K562 (cell line): ENCODE data around the gene CNTROB. TPM values are rescaled to one million over a fixed set of nuclear protein-coding genes. Genes with fewer than 3 reads are reported as not detected.

Source experiments
- ATAC-seq: fragments of 200-7000 bp; cut with Tn5 transposase; 3 replicates; pipeline ENCODE4 v1.9.1; 2020; ENCODE audit warnings: moderate library complexity
- BruUV-seq: library from RNA; stranded (reverse); fragments of 400-500 nt; replicated peaks from 2 replicates; lab custom pipeline; 2021; lab: Mats Ljungman, UMichigan
- CTCF ChIA-PET: fragments of 300-600 bp; formaldehyde crosslinking; extraction: SDS; loops from one replicate; lab custom pipeline; 2021; ENCODE audit warnings: low intra/inter-chr PET ratio; lab: Yijun Ruan, JAX
- POLR2A ChIA-PET: fragments of 300-600, 350-650 bp; sonication (Branson Sonifier 250); formaldehyde crosslinking; extraction: SDS; loops from one replicate; lab custom pipeline; 2021; ENCODE audit warnings: antibody characterized with exemption, inconsistent platforms; lab: Yijun Ruan, JAX
- DNase-seq, 4 experiments: peaks; one replicate each; pipeline versions ENCODE4 v3.0.0 to v3.0.0-alpha.2; 2011 to 2018; ENCODE audit warnings: low spot score in 3 of 4, mixed read lengths in 3 of 4; ENCODE audit errors: extremely low read depth in 1 of 4
- FAIRE-seq: peaks from 2 replicates; lab custom pipeline; 2011; peaks lifted over from hg19 to GRCh38; lab: Jason Lieb, UNC
- H2AFZ ChIP-seq: 2 replicates; pipeline ENCODE4 v1.6.0; 2011; ENCODE audit warnings: low read depth, low read length, control low read depth, inconsistent platforms
- H3K27ac ChIP-seq: fragments of 200-600 bp; 3 replicates; pipeline ENCODE4 v1.8.0; 2011; ENCODE audit warnings: low read depth, mild to moderate bottlenecking, control low read depth, inconsistent platforms, low read length, moderate library complexity, mixed read lengths; ENCODE audit errors: extremely low read depth
- H3K27me3 ChIP-seq, 2 experiments: fragments of 300-600 bp in 1 of 2; 2 replicates in 1 of 2; 3 replicates in 1 of 2; pipeline versions ENCODE4 v1.6.0 to v1.8.0; 2011; ENCODE audit warnings: inconsistent platforms in 2 of 2, low read length in 2 of 2, mild to moderate bottlenecking in 1 of 2, mixed read lengths in 1 of 2, moderate library complexity in 1 of 2; ENCODE audit not compliant: control insufficient read depth in 2 of 2, insufficient read depth in 2 of 2
- H3K36me3 ChIP-seq: fragments of 300-600 bp; 3 replicates; pipeline ENCODE4 v1.8.0; 2011; ENCODE audit warnings: mild to moderate bottlenecking, low read length, inconsistent platforms; ENCODE audit not compliant: control insufficient read depth, insufficient read depth
- H3K4me1 ChIP-seq, 2 experiments: fragments of 200-600 bp in 1 of 2; replicated peaks in 1 of 2; 2 replicates in 1 of 2; 3 replicates in 1 of 2; pipeline versions ENCODE4 v1.5.1 to v1.8.0; 2011; ENCODE audit warnings: inconsistent platforms in 2 of 2, low read length in 2 of 2, mild to moderate bottlenecking in 1 of 2, mixed read lengths in 1 of 2, moderate library complexity in 1 of 2; ENCODE audit not compliant: control insufficient read depth in 2 of 2, insufficient read depth in 2 of 2
- H3K4me2 ChIP-seq: 2 replicates; pipeline ENCODE4 v1.6.1; 2011; ENCODE audit warnings: low read length, control low read depth, inconsistent platforms, mixed read lengths; ENCODE audit not compliant: insufficient read depth
- H3K4me3 ChIP-seq: fragments of 200-600 bp; sonication (generic), shearing (Covaris generic); 2 replicates; pipeline ENCODE4 v1.5.1; 2016; ENCODE audit warnings: control low read depth, inconsistent platforms
- H3K79me2 ChIP-seq: fragments of 200-600 bp; 3 replicates; pipeline ENCODE4 v1.8.0; 2011; ENCODE audit warnings: low read length, inconsistent platforms; ENCODE audit not compliant: control insufficient read depth, insufficient read depth
- H3K9ac ChIP-seq, 2 experiments: 2 replicates each; pipeline versions ENCODE4 v1.6.0 to v1.6.1; 2011; ENCODE audit warnings: low read depth in 2 of 2, low read length in 2 of 2, control low read depth in 1 of 2, inconsistent platforms in 1 of 2, mild to moderate bottlenecking in 1 of 2, mixed read lengths in 1 of 2; ENCODE audit not compliant: insufficient read depth in 1 of 2
- H3K9me1 ChIP-seq: one replicate; pipeline ENCODE4 v1.6.0; 2011; ENCODE audit warnings: inconsistent platforms, mild to moderate bottlenecking, low read length, moderate library complexity; ENCODE audit not compliant: control insufficient read depth, insufficient read depth
- H3K9me3 ChIP-seq: replicated peaks from 2 replicates; pipeline ENCODE4 v1.5.1; 2011; ENCODE audit warnings: low read depth, low read length, inconsistent platforms; ENCODE audit not compliant: control insufficient read depth, insufficient read depth
- H4K20me1 ChIP-seq: replicated peaks from 2 replicates; pipeline ENCODE4 v1.6.1; 2011; ENCODE audit warnings: low read length, inconsistent platforms, mixed read lengths; ENCODE audit not compliant: control insufficient read depth, insufficient read depth
- ATF3 ChIP-seq, 2 experiments: fragments of 450-650 bp in 1 of 2; sonication (generic) in 1 of 2; formaldehyde crosslinking in 1 of 2; IDR thresholded peaks in 1 of 2; conservative IDR thresholded peaks in 1 of 2; 2 replicates each; pipeline versions ENCODE4 v1.6.1 to v1.8.1; 2016 to 2023; ENCODE audit warnings: mild to moderate bottlenecking in 2 of 2, moderate library complexity in 2 of 2, inconsistent platforms in 1 of 2, missing genetic modification reagents in 1 of 2
- CBFA2T2 ChIP-seq: fragments of 450-650 bp; conservative IDR thresholded peaks from 2 replicates; pipeline ENCODE4 v1.6.1; 2017; ENCODE audit warnings: mild to moderate bottlenecking
- EWSR1 ChIP-seq: fragments of 450-650 bp; IDR thresholded peaks from 2 replicates; pipeline ENCODE4 v1.6.1; 2018; ENCODE audit warnings: borderline replicate concordance, mild to moderate bottlenecking, low read depth, moderate library complexity; ENCODE audit not compliant: partially characterized antibody
- KDM5B ChIP-seq: fragments of 200-600 bp; sonication (generic); IDR thresholded peaks from 2 replicates; pipeline ENCODE4 v1.6.1; 2012; ENCODE audit warnings: low read depth, mild to moderate bottlenecking, moderate library complexity, low read length, control low read depth, inconsistent platforms; ENCODE audit not compliant: insufficient replicate concordance
- NCOA1 ChIP-seq: fragments of 450-650 bp; IDR thresholded peaks from 2 replicates; pipeline ENCODE4 v1.6.1; 2016; ENCODE audit warnings: low read depth
- STAT5A ChIP-seq: IDR thresholded peaks from 2 replicates; pipeline ENCODE4 v1.6.1; 2012; ENCODE audit warnings: low read length, inconsistent platforms, borderline replicate concordance
- ZNF143 ChIP-seq: sonication (generic); formaldehyde crosslinking; IDR thresholded peaks from 2 replicates; pipeline ENCODE4 v1.9.0; 2022; ENCODE audit warnings: mild to moderate bottlenecking, missing genetic modification reagents
- ZNF175 ChIP-seq: fragments of 200-800 bp; sonication (Bioruptor generic); IDR thresholded peaks from 2 replicates; pipeline ENCODE4 v1.6.1; 2016; ENCODE audit warnings: low read depth, mild to moderate bottlenecking, missing genetic modification characterization, missing compliant biosample characterization
- ZNF668 ChIP-seq: fragments of 250-450 bp; sonication (Bioruptor Pico); IDR thresholded peaks from 2 replicates; pipeline ENCODE4 v1.8.0; 2022; ENCODE audit warnings: mild to moderate bottlenecking, inconsistent platforms
- WGBS: fragments of 100-300 bp; shearing (Covaris generic); methylation state at CpG from one replicate; pipeline ENCODE4 v1.1.6; 2016; ENCODE audit warnings: low coverage, mixed read lengths; ENCODE audit not compliant: insufficient coverage; ENCODE audit errors: missing lambda C conversion rate; 5-methylcytosine and 5-hydroxymethylcytosine counted together
- in situ Hi-C: fragments of 300-500 bp; cut with MboI; formaldehyde crosslinking; loops from 4 replicates; pipeline ENCODE4 v1.15.0; 2018; ENCODE audit warnings: inconsistent platforms, mixed read lengths
- intact Hi-C: fragments of 100-400 bp; cut with micrococcal nuclease; formaldehyde crosslinking; loops from 2 replicates; pipeline ENCODE4 v1.14.2; 2022
- polyA plus RNA-seq, 8 experiments: library from polyadenylated mRNA; depleted of rRNA in 4 of 8; stranded (reverse) in 5 of 8; unstranded in 3 of 8; fragments of >200 nt; fragmentation: Nextera tagmentation in 2 of 8; fragmentation: Illumina TruSeq in 1 of 8; extraction: Ambion mirVana in 2 of 8; extraction: Trizol in 1 of 8; gene quantifications; 2 replicates each; pipeline versions ENCODE4 v1.2.1 to v1.2.3, GENCODE V29; 2011 to 2014; ENCODE audit warnings: inconsistent platforms in 1 of 8, missing spikeins in 1 of 8
- total RNA-seq, 7 experiments: library from RNA; depleted of rRNA in 6 of 7; stranded (reverse); fragments of >200 nt in 6 of 7; fragmentation: Illumina TruSeq in 2 of 7; extraction: Trizol in 2 of 7; gene quantifications; 2 replicates each; pipeline versions ENCODE4 v1.2.1 to v1.2.3, GENCODE V29; 2011 to 2021; ENCODE audit warnings: low replicate concordance in 1 of 7
- TF ChIP-seq, protein P1 (sequence below): fragments of 450-650 bp; IDR thresholded peaks from 2 replicates; pipeline ENCODE4 v1.7.0; 2016; ENCODE audit warnings: borderline replicate concordance

CNTROB gene
- total and polyA plus RNA-seq, 9 of the 15 experiments (the other 6 are each of a cell fraction or from before 2014, with no cell fraction given) = 1.9 to 33.3 (median 23.0) TPM

- no peak for FAIRE-seq
- Histone ChIP-seq H3K27me3 (no peaks in the 10 kb centered on the region), H3K27ac (peak overlapping the region; percentile 74), H3K4me1 (peaks cover 10 to 12% of the 10 kb centered on the region in 2 experiments; a peak in 3 of 5 replicates), H3K9ac (peak overlapping the region; percentile 94 to 99)
- WGBS = 42% methylated on average over 12 of the region's 20 CpGs
- CTCF ChIA-PET = no interaction called here
- ATAC-seq = no peak
- TF ChIP-seq KDM5B = peak; percentile 2
- TF ChIP-seq NCOA1 = no peak
- TF ChIP-seq, all 486 proteins: peak for 1
- in situ Hi-C loops (no loop called here), intact Hi-C loops (no loop called here)
- no peaks in the 10 kb centered on the region for H3K9me3 ChIP-seq
- H4K20me1 ChIP-seq = no peaks in the 10 kb centered on the region; the same call in 1 of the 2 replicates
- H3K4me3 ChIP-seq = peak overlapping the region; percentile 87
- peak overlapping the region; percentile 100 for H3K4me2 ChIP-seq
- no peaks in the 10 kb centered on the region for H3K9me1 ChIP-seq
- TSS peak; percentile 86 for BruUV-seq
- peak overlapping the region; percentile 89; the same call in 1 of the 2 replicates for H2AFZ ChIP-seq
- H3K79me2 ChIP-seq = peaks cover 38% of the 10 kb centered on the region
- no peak for DNase-seq
- peaks cover 21% of the 10 kb centered on the region; the same call in 1 of the 3 replicates for H3K36me3 ChIP-seq
- POLR2A ChIA-PET = interaction anchor here (0.5 to 2.6 kb wide), 8 partner anchors 10 to 244 kb away, joined by 3 to 14 read pairs (median 4); partner anchors contain the start of gene TP53
Measured at GRCh38 chr17:7930841-7931631, 970 bp upstream of the CNTROB start.

- Histone ChIP-seq H3K79me2 (peaks cover 38% of the 10 kb centered on the region), H3K4me2 (peak overlapping the region; percentile 100), H4K20me1 (no peaks in the 10 kb centered on the region; the same call in 1 of the 2 replicates), H3K9me3 (no peaks in the 10 kb centered on the region), H3K4me3 (peak overlapping the region; percentile 87), H3K27me3 (no peaks in the 10 kb centered on the region), H3K27ac (peak overlapping the region; percentile 100), H3K36me3 (peaks cover 35% of the 10 kb centered on the region; the same call in 2 of the 3 replicates), H3K9ac (peak overlapping the region; percentile 92 to 99), H3K4me1 (peaks cover 10 to 12% of the 10 kb centered on the region in 2 experiments; a peak in 3 of 5 replicates), H2AFZ (peak overlapping the region; percentile 95), H3K9me1 (no peaks in the 10 kb centered on the region)
- ATAC-seq (peak; percentile 57), FAIRE-seq (peak; percentile 56), DNase-seq (peak in 2 of 4 experiments; percentile 30 to 47)
- BruUV-seq = TSS peak; percentile 81
- WGBS = 1% methylated on average over 17 of the region's 17 CpGs
- in situ Hi-C loops = no loop called here
- CTCF ChIA-PET = interaction anchor here (0.7 kb wide), 1 partner anchor 58 kb away, joined by 5 read pairs; no protein-coding TSS in a partner anchor
- intact Hi-C loops = no loop called here
- POLR2A ChIA-PET = interaction anchor here (0.6 to 2.6 kb wide), 14 partner anchors 9 to 1217 kb away, joined by 3 to 14 read pairs (median 3); partner anchors contain the start of gene RNF227
- TF ChIP-seq ZNF668 (CRISPR knock-in tag) (no peak), EWSR1 (no peak), ZNF175 (CRISPR knock-in tag) (no peak), ZNF143 (no peak), STAT5A (no peak), ATF3 (IDR thresholded peaks at IDR 0.05) (no peak), ATF3 (CRISPR knock-in tag; conservative IDR thresholded peaks at IDR 0.05) (no peak), CBFA2T2 (no peak)
- TF ChIP-seq, protein P1, sequence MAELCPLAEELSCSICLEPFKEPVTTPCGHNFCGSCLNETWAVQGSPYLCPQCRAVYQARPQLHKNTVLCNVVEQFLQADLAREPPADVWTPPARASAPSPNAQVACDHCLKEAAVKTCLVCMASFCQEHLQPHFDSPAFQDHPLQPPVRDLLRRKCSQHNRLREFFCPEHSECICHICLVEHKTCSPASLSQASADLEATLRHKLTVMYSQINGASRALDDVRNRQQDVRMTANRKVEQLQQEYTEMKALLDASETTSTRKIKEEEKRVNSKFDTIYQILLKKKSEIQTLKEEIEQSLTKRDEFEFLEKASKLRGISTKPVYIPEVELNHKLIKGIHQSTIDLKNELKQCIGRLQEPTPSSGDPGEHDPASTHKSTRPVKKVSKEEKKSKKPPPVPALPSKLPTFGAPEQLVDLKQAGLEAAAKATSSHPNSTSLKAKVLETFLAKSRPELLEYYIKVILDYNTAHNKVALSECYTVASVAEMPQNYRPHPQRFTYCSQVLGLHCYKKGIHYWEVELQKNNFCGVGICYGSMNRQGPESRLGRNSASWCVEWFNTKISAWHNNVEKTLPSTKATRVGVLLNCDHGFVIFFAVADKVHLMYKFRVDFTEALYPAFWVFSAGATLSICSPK = no peak
Measured at GRCh38 chr17:7932483-7932891, 481 bp downstream of the CNTROB start.
